ENCODE results near the gene DLK1.

Gene DLK1

GRCh38 chr14:100786576-100787219 lies 60.0 kb downstream of the DLK1 start:
- DNase-seq (ENCODE audit: extremely low read depth, low read depth): no peak
- TF ChIP-seq, protein P1, sequence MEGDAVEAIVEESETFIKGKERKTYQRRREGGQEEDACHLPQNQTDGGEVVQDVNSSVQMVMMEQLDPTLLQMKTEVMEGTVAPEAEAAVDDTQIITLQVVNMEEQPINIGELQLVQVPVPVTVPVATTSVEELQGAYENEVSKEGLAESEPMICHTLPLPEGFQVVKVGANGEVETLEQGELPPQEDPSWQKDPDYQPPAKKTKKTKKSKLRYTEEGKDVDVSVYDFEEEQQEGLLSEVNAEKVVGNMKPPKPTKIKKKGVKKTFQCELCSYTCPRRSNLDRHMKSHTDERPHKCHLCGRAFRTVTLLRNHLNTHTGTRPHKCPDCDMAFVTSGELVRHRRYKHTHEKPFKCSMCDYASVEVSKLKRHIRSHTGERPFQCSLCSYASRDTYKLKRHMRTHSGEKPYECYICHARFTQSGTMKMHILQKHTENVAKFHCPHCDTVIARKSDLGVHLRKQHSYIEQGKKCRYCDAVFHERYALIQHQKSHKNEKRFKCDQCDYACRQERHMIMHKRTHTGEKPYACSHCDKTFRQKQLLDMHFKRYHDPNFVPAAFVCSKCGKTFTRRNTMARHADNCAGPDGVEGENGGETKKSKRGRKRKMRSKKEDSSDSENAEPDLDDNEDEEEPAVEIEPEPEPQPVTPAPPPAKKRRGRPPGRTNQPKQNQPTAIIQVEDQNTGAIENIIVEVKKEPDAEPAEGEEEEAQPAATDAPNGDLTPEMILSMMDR (IDR thresholded peaks at IDR 0.05; ENCODE audit: low read depth, low read length): no peak

GRCh38 chr14:100787659-100788058 lies 61.0 kb downstream of the DLK1 start:
- TF ChIP-seq, protein P1 (IDR thresholded peaks at IDR 0.05; ENCODE audit: low read depth, low read length): no peak
- DNase-seq (ENCODE audit: extremely low read depth, low read depth): no peak
